IPS DF 19.7 (cell line): ENCODE data around the gene CNEP1R1.
A peak's percentile ranks its signal among the peaks of the same experiment; 100 is the strongest.

Experiments
- DNase-seq: peaks from one replicate; pipeline ENCODE4 v3.0.0-alpha.2; 2013; ENCODE audit warnings: low read depth, low spot score

Gene CNEP1R1

GRCh38 chr16:50065241-50065623 lies 40.2 kb downstream of the CNEP1R1 start:
- DNase-seq = no peak

- peak; percentile 35 for DNase-seq
These were observed 40.8 kb downstream of the CNEP1R1 start, which contains the start of gene HEATR3 for GRCh38 chr16:50065624-50066481. Gene HEATR3 (plus strand): TSS chr16:50065970. CDS start chr16:50066132, 162 bp downstream.

- no peak for DNase-seq
These were observed 41.7 kb downstream of the CNEP1R1 start for GRCh38 chr16:50066482-50067289.

- DNase-seq = no peak
These were observed 42.3 kb downstream of the CNEP1R1 start for GRCh38 chr16:50067290-50067853.

GRCh38 chr16:50068550-50068949 lies 43.5 kb downstream of the CNEP1R1 start:
- no peak for DNase-seq

- no peak for DNase-seq
These were observed 44.0 kb downstream of the CNEP1R1 start for GRCh38 chr16:50069060-50069459.

- no peak for DNase-seq
These were observed 46.1 kb downstream of the CNEP1R1 start for GRCh38 chr16:50071075-50071671.

- DNase-seq = no peak
These were observed 47.7 kb downstream of the CNEP1R1 start for GRCh38 chr16:50072730-50073129.

GRCh38 chr16:50079397-50080140 lies 54.5 kb downstream of the CNEP1R1 start:
- no peak for DNase-seq

- no peak for DNase-seq
These were observed 56.5 kb downstream of the CNEP1R1 start for GRCh38 chr16:50081428-50082018.

GRCh38 chr16:50083996-50084395 lies 59.0 kb downstream of the CNEP1R1 start:
- DNase-seq = no peak

GRCh38 chr16:50086176-50086575 lies 61.2 kb downstream of the CNEP1R1 start:
- no peak for DNase-seq
